GM12878 (cell line): ENCODE results near the gene BCL10. TPM values are rescaled to one million over a fixed set of nuclear protein-coding genes. Genes with fewer than 3 reads are reported as not detected.

Experiments used
- ATAC-seq: fragments of 200-7000 bp; cut with Tn5 transposase; 3 replicates; pipeline ENCODE4 v1.9.1; 2020; ENCODE audit warnings: mild to moderate bottlenecking, moderate library complexity
- BruUV-seq: library from RNA; stranded (reverse); fragments of 400-500 nt; replicated peaks from 2 replicates; lab custom pipeline; 2021; lab: Mats Ljungman, UMichigan
- CTCF ChIA-PET: fragments of 300-600 bp; sonication (Branson Sonifier 250); formaldehyde crosslinking; extraction: SDS; loops from one replicate; lab custom pipeline; 2021; ENCODE audit warnings: inconsistent platforms; lab: Yijun Ruan, JAX
- POLR2A ChIA-PET: fragments of 350-600 bp; formaldehyde crosslinking; extraction: SDS; loops from one replicate; lab custom pipeline; 2021; ENCODE audit warnings: inconsistent platforms; lab: Charles Lee
- RAD21 ChIA-PET: fragments of 300-600 bp; sonication (Branson Sonifier 250); formaldehyde crosslinking; loops from one replicate; lab custom pipeline; 2023; ENCODE audit warnings: antibody characterized with exemption; ENCODE audit not compliant: unreplicated experiment; lab: Charles Lee
- SMC1A ChIA-PET: fragments of 300-600 bp; sonication (Branson Sonifier 250); formaldehyde crosslinking; loops from one replicate; lab custom pipeline; 2023; ENCODE audit not compliant: unreplicated experiment, uncharacterized antibody; lab: Charles Lee
- DNase-seq: peaks from one replicate; pipeline ENCODE4 v3.0.0-alpha.2; 2011; ENCODE audit warnings: low read depth, low spot score
- FAIRE-seq: peaks from 3 replicates; lab custom pipeline; 2011; peaks lifted over from hg19 to GRCh38; lab: Jason Lieb, UNC
- H2AFZ ChIP-seq: 2 replicates; pipeline ENCODE4 v1.6.0; 2011; ENCODE audit warnings: low read depth, low read length, control low read depth; ENCODE audit not compliant: control insufficient read depth
- H3K27ac ChIP-seq: 2 replicates; pipeline ENCODE4 v1.5.1; 2011; ENCODE audit warnings: control low read depth; ENCODE audit not compliant: control insufficient read depth, insufficient read depth
- H3K27me3 ChIP-seq, 2 experiments: replicated peaks in 1 of 2; 2 replicates each; pipeline versions ENCODE4 v1.6.0 to v1.6.1; 2011; ENCODE audit warnings: low read length in 1 of 2; ENCODE audit not compliant: control insufficient read depth in 2 of 2, insufficient read depth in 2 of 2
- H3K36me3 ChIP-seq, 2 experiments: 2 replicates each; pipeline ENCODE4 v1.5.1; 2011; ENCODE audit warnings: low read length in 1 of 2; ENCODE audit not compliant: control insufficient read depth in 2 of 2, insufficient read depth in 2 of 2
- H3K4me1 ChIP-seq: 2 replicates; pipeline ENCODE4 v1.6.1; 2011; ENCODE audit warnings: mild to moderate bottlenecking, low read length, moderate library complexity, mixed read lengths; ENCODE audit not compliant: control insufficient read depth, insufficient read depth
- H3K4me2 ChIP-seq: 2 replicates; pipeline ENCODE4 v1.6.0; 2011; ENCODE audit warnings: control low read depth; ENCODE audit not compliant: control insufficient read depth, insufficient read depth
- H3K4me3 ChIP-seq: fragments of 200-600 bp; sonication (generic); 2 replicates; pipeline ENCODE4 v1.5.1; 2016
- H3K79me2 ChIP-seq: 2 replicates; pipeline ENCODE4 v1.6.0; 2011; ENCODE audit warnings: low read length; ENCODE audit not compliant: control insufficient read depth, insufficient read depth
- H3K9ac ChIP-seq: 2 replicates; pipeline ENCODE4 v1.8.0; 2011; ENCODE audit warnings: low read length, control low read depth, mixed read lengths; ENCODE audit not compliant: control insufficient read depth, insufficient read depth
- H3K9me3 ChIP-seq: replicated peaks from 3 replicates; pipeline ENCODE4 v1.5.1; 2011; ENCODE audit warnings: mild to moderate bottlenecking, low read length; ENCODE audit not compliant: control insufficient read depth, insufficient read depth
- H4K20me1 ChIP-seq: 2 replicates; pipeline ENCODE4 v1.6.0; 2011; ENCODE audit not compliant: control insufficient read depth, insufficient read depth
- BCL11A ChIP-seq: IDR thresholded peaks from 2 replicates; pipeline ENCODE4 v1.6.1; 2011; ENCODE audit warnings: low read depth, low read length
- EED ChIP-seq: sonication (generic); IDR thresholded peaks from 2 replicates; pipeline ENCODE4 v1.6.1; 2016; ENCODE audit warnings: antibody characterized with exemption, low read depth
- EZH2 ChIP-seq: IDR thresholded peaks from 2 replicates; pipeline ENCODE4 v1.6.1; 2012; ENCODE audit warnings: low read depth, mild to moderate bottlenecking, control low read depth, inconsistent platforms, low read length, borderline replicate concordance; ENCODE audit not compliant: control insufficient read depth
- HDGF ChIP-seq: fragments of 450-650 bp; IDR thresholded peaks from 2 replicates; pipeline ENCODE4 v1.6.1; 2016; ENCODE audit warnings: antibody characterized with exemption
- NR2C2 ChIP-seq: IDR thresholded peaks from 2 replicates; pipeline ENCODE4 v1.6.1; 2011; ENCODE audit warnings: borderline replicate concordance, low read depth; ENCODE audit not compliant: control insufficient read depth, insufficient read length
- RAD21 ChIP-seq: IDR thresholded peaks from 2 replicates; pipeline ENCODE4 v1.6.1; 2011; ENCODE audit warnings: mild to moderate bottlenecking, low read depth, low read length, moderate library complexity; ENCODE audit not compliant: insufficient read depth
- TBL1XR1 ChIP-seq: IDR thresholded peaks from 2 replicates; pipeline ENCODE4 v1.6.1; 2012; ENCODE audit warnings: low read depth, low read length, improper control_type of control experiment
- TCF7 ChIP-seq: IDR thresholded peaks from 2 replicates; pipeline ENCODE4 v1.6.1; 2014; ENCODE audit warnings: antibody characterized with exemption, borderline replicate concordance
- ZBED1 ChIP-seq: IDR thresholded peaks from 2 replicates; pipeline ENCODE4 v1.6.1; 2016; ENCODE audit warnings: borderline replicate concordance
- ZNF217 ChIP-seq: fragments of 450-650 bp; IDR thresholded peaks from 2 replicates; pipeline ENCODE4 v1.6.1; 2017; ENCODE audit warnings: antibody characterized with exemption, mild to moderate bottlenecking
- ZNF274 ChIP-seq: IDR thresholded peaks from one replicate; pipeline ENCODE4 v1.8.0; 2011; ENCODE audit not compliant: insufficient read length, insufficient read depth
- WGBS: methylation state at CpG from one replicate; pipeline ENCODE4 v1.1.6; 2016; ENCODE audit warnings: low lambda C conversion rate; ENCODE audit not compliant: insufficient replicate concordance, insufficient coverage; ENCODE audit errors: missing lambda C conversion rate; 5-methylcytosine and 5-hydroxymethylcytosine counted together
- in situ Hi-C: fragments of 300-500 bp; cut with MboI; formaldehyde crosslinking; loops from 9 replicates; pipeline ENCODE4 v1.14.3; 2018; ENCODE audit warnings: mixed read lengths
- intact Hi-C: fragments of 100-400 bp; cut with micrococcal nuclease; formaldehyde crosslinking; loops from one replicate; pipeline ENCODE4 v1.14.2; 2022; ENCODE audit not compliant: unreplicated experiment
- polyA plus RNA-seq, 11 experiments: library from polyadenylated mRNA; depleted of rRNA in 4 of 11; unstranded in 6 of 11; stranded (reverse) in 5 of 11; fragments of >200 nt; fragmentation: Nextera tagmentation in 4 of 11; fragmentation: Illumina TruSeq in 1 of 11; extraction: Ambion mirVana in 4 of 11; extraction: Trizol in 1 of 11; gene quantifications; 1 replicate in 1 of 11; 2 replicates in 10 of 11; pipeline versions ENCODE4 v1.2.1 to v1.2.3, GENCODE V29; 2011 to 2016; ENCODE audit warnings: inconsistent platforms in 2 of 11, missing spikeins in 2 of 11, low read depth in 1 of 11
- total RNA-seq, 4 experiments: library from RNA; depleted of rRNA in 3 of 4; stranded (reverse); fragments of >200 nt in 3 of 4; fragmentation: Illumina TruSeq in 1 of 4; extraction: Trizol in 1 of 4; gene quantifications; 2 replicates each; pipeline versions ENCODE4 v1.2.1 to v1.2.3, GENCODE V29; 2013 to 2021
- TF ChIP-seq, protein P1 (sequence below): IDR thresholded peaks from 2 replicates; pipeline ENCODE4 v1.6.1; 2012; ENCODE audit warnings: mild to moderate bottlenecking, low read depth, low read length
- TF ChIP-seq, protein P2 (sequence below): IDR thresholded peaks from 2 replicates; pipeline ENCODE4 v1.6.1; 2011; ENCODE audit warnings: mild to moderate bottlenecking, low read depth, low read length, moderate library complexity; ENCODE audit not compliant: insufficient replicate concordance
- TF ChIP-seq, protein P3 (sequence below): fragments of 450-650 bp; IDR thresholded peaks from 2 replicates; pipeline ENCODE4 v1.6.1; 2017; ENCODE audit warnings: mild to moderate bottlenecking, moderate library complexity

Gene BCL10
- total and polyA plus RNA-seq, 10 of the 15 experiments (the other 5 are each of a cell fraction or from before 2014, with no cell fraction given) = 10.6 to 35.2 (median 19.5) TPM

DNA sequence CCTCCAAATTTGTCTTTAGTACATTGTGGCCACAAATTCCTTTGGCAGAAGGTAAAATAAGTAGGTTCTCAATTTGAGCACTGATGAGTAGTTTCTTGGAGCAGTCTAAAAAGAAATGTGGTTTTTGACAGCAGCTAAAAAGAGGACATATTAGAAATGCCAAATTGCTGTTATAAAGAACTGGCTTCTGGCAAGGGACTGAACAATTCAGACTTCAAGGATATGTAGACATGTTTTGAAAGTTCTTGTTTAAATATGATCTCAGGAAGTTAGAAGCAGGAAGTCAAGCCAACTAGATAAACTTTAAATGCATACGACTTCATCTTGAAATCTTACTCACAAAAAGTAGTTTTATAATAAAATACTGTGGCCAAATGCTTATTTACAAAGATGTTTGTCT, 35.8 kb downstream of the BCL10 start:
- FAIRE-seq = no peak
- in situ Hi-C loops = no loop called here
- TF ChIP-seq RAD21 = no peak
- TF ChIP-seq, protein P1, sequence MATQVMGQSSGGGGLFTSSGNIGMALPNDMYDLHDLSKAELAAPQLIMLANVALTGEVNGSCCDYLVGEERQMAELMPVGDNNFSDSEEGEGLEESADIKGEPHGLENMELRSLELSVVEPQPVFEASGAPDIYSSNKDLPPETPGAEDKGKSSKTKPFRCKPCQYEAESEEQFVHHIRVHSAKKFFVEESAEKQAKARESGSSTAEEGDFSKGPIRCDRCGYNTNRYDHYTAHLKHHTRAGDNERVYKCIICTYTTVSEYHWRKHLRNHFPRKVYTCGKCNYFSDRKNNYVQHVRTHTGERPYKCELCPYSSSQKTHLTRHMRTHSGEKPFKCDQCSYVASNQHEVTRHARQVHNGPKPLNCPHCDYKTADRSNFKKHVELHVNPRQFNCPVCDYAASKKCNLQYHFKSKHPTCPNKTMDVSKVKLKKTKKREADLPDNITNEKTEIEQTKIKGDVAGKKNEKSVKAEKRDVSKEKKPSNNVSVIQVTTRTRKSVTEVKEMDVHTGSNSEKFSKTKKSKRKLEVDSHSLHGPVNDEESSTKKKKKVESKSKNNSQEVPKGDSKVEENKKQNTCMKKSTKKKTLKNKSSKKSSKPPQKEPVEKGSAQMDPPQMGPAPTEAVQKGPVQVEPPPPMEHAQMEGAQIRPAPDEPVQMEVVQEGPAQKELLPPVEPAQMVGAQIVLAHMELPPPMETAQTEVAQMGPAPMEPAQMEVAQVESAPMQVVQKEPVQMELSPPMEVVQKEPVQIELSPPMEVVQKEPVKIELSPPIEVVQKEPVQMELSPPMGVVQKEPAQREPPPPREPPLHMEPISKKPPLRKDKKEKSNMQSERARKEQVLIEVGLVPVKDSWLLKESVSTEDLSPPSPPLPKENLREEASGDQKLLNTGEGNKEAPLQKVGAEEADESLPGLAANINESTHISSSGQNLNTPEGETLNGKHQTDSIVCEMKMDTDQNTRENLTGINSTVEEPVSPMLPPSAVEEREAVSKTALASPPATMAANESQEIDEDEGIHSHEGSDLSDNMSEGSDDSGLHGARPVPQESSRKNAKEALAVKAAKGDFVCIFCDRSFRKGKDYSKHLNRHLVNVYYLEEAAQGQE = no peak
- TF ChIP-seq TCF7 = no peak
- TF ChIP-seq HDGF = no peak
- no peak for TF ChIP-seq NR2C2
- no peak for TF ChIP-seq EZH2
- TF ChIP-seq ZNF217 = no peak
- TF ChIP-seq ZBED1 = no peak
- TF ChIP-seq, protein P2, sequence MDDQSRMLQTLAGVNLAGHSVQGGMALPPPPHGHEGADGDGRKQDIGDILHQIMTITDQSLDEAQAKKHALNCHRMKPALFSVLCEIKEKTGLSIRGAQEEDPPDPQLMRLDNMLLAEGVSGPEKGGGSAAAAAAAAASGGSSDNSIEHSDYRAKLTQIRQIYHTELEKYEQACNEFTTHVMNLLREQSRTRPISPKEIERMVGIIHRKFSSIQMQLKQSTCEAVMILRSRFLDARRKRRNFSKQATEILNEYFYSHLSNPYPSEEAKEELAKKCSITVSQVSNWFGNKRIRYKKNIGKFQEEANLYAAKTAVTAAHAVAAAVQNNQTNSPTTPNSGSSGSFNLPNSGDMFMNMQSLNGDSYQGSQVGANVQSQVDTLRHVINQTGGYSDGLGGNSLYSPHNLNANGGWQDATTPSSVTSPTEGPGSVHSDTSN = no peak
- TF ChIP-seq ZNF274 = no peak
- TF ChIP-seq EED = no peak
- TF ChIP-seq, protein P3, sequence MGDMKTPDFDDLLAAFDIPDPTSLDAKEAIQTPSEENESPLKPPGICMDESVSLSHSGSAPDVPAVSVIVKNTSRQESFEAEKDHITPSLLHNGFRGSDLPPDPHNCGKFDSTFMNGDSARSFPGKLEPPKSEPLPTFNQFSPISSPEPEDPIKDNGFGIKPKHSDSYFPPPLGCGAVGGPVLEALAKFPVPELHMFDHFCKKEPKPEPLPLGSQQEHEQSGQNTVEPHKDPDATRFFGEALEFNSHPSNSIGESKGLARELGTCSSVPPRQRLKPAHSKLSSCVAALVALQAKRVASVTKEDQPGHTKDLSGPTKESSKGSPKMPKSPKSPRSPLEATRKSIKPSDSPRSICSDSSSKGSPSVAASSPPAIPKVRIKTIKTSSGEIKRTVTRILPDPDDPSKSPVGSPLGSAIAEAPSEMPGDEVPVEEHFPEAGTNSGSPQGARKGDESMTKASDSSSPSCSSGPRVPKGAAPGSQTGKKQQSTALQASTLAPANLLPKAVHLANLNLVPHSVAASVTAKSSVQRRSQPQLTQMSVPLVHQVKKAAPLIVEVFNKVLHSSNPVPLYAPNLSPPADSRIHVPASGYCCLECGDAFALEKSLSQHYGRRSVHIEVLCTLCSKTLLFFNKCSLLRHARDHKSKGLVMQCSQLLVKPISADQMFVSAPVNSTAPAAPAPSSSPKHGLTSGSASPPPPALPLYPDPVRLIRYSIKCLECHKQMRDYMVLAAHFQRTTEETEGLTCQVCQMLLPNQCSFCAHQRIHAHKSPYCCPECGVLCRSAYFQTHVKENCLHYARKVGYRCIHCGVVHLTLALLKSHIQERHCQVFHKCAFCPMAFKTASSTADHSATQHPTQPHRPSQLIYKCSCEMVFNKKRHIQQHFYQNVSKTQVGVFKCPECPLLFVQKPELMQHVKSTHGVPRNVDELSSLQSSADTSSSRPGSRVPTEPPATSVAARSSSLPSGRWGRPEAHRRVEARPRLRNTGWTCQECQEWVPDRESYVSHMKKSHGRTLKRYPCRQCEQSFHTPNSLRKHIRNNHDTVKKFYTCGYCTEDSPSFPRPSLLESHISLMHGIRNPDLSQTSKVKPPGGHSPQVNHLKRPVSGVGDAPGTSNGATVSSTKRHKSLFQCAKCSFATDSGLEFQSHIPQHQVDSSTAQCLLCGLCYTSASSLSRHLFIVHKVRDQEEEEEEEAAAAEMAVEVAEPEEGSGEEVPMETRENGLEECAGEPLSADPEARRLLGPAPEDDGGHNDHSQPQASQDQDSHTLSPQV = no peak
- TF ChIP-seq BCL11A = no peak
- no peak for TF ChIP-seq TBL1XR1

More for the DNA sequence above, 35.8 kb downstream of the BCL10 start:
- Histone ChIP-seq H3K9me3 (no peaks in the 10 kb centered on the region), H3K27me3 (no peaks in the 10 kb centered on the region), H3K4me2 (no peak overlapping the region), H3K27ac (no peak overlapping the region), H4K20me1 (no peaks in the 10 kb centered on the region), H3K4me1 (no peaks in the 10 kb centered on the region), H3K4me3 (no peak overlapping the region), H3K36me3 (no peaks in the 10 kb centered on the region), H3K79me2 (no peaks in the 10 kb centered on the region), H2AFZ (peak overlapping the region; percentile 46), H3K9ac (no peak overlapping the region)
- 60% methylated on average over 1 of the region's 1 CpG for WGBS
- DNase-seq (no peak), ATAC-seq (no peak)
- intact Hi-C loops = no loop called here
- ChIA-PET CTCF (interaction anchor here (0.8 to 1.7 kb wide), 7 partner anchors 9 to 296 kb away, joined by 3 to 13 read pairs (median 6); partner anchors contain the start of gene C1orf52), POLR2A (no interaction called here), SMC1A (interaction anchor here (0.8 to 1.3 kb wide), 3 partner anchors 33 to 178 kb away, joined by 3 to 5 read pairs (median 3); a partner anchor contains a TSS), RAD21 (interaction anchor here (0.9 to 1.6 kb wide), 5 partner anchors 10 to 468 kb away, joined by 3 to 7 read pairs (median 3); no protein-coding TSS in a partner anchor)
- no TSS peak for BruUV-seq
